ENCODE measurements around the gene ADARB2. TPM values are rescaled to one million over a fixed set of nuclear protein-coding genes. Genes with fewer than 3 reads are reported as not detected.

ADARB2 gene
- total and polyA plus RNA-seq, 2 experiments from 2014 or later: 0.13 to 0.48 TPM

DNA sequence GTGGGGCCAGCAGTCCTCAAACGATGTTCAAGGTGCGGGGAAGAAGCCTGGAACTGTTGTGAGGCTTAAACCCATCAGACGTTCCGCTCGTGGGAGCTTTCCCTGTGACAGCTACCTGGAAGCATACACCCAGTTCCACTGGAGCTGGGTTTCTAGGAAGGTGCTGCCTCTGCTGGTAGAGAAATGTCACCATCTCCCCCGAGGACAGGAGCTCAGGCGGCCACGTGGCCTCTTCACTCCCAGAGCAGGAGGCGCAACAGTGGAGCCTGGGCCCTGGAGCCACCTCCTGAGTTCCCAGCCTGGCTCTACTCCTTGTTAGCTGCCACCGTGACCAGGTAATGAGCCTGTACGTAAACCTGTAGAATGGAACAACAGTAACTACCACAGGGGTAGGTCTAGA is 156.1 kb downstream of the ADARB2 start:
- Histone ChIP-seq H3K27ac (no peak overlapping the region), H3K4me1 (ENCODE audit: insufficient read depth) (no peaks in the 10 kb centered on the region), H3K9me3 (ENCODE audit: low read depth) (no peaks in the 10 kb centered on the region), H3K9me2 (replicated peaks; ENCODE audit: insufficient read depth) (no peaks in the 10 kb centered on the region), H3K4me2 (no peak overlapping the region), H3K27me3 (no peaks in the 10 kb centered on the region), H3K4me3 (no peak overlapping the region), H4K20me1 (ENCODE audit: insufficient read depth, poor library complexity, severe bottlenecking) (no peaks in the 10 kb centered on the region), H2AFZ (no peak overlapping the region), H3K79me2 (no peaks in the 10 kb centered on the region), H3K36me3 (replicated peaks; ENCODE audit: insufficient read depth, low read depth) (no peaks in the 10 kb centered on the region)
- TF ChIP-seq, protein P1, sequence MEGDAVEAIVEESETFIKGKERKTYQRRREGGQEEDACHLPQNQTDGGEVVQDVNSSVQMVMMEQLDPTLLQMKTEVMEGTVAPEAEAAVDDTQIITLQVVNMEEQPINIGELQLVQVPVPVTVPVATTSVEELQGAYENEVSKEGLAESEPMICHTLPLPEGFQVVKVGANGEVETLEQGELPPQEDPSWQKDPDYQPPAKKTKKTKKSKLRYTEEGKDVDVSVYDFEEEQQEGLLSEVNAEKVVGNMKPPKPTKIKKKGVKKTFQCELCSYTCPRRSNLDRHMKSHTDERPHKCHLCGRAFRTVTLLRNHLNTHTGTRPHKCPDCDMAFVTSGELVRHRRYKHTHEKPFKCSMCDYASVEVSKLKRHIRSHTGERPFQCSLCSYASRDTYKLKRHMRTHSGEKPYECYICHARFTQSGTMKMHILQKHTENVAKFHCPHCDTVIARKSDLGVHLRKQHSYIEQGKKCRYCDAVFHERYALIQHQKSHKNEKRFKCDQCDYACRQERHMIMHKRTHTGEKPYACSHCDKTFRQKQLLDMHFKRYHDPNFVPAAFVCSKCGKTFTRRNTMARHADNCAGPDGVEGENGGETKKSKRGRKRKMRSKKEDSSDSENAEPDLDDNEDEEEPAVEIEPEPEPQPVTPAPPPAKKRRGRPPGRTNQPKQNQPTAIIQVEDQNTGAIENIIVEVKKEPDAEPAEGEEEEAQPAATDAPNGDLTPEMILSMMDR (IDR thresholded peaks at IDR 0.05; ENCODE audit: poor library complexity): no peak
- TF ChIP-seq EZH2phosphoT487 (IDR thresholded peaks at IDR 0.05; ENCODE audit: low read depth, severe bottlenecking, unreplicated experiment) (no peak), EZH2 (IDR thresholded peaks at IDR 0.05; ENCODE audit: borderline replicate concordance) (no peak)
- WGBS (ENCODE audit: low lambda C conversion rate, missing lambda C conversion rate): 73% methylated on average over 11 of the region's 11 CpGs
- DNase-seq (ENCODE audit: low spot score): no peak

DNA sequence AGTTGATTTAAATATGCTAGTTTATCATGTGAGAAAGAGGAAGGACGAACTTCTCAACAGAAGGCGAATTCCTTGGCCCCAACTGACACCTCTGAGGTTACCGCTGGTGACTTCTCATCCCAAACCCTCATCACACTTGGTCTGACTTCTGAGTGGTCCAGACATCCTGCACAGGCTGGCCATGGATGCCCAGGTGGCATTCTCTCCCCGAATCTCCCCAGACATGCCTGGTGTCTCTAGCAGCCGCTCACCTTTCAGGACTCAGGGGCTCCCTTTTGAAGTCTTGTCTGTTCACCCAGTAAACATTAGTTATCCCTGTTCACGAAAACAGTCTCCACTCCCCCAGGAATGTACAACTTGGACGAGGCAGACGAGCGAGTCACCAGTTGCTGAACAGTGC is 157.7 kb downstream of the ADARB2 start:
- Histone ChIP-seq H3K4me1 (ENCODE audit: insufficient read depth) (no peaks in the 10 kb centered on the region), H3K9me2 (replicated peaks; ENCODE audit: insufficient read depth) (no peaks in the 10 kb centered on the region), H3K4me2 (no peak overlapping the region), H3K9me3 (ENCODE audit: low read depth) (no peaks in the 10 kb centered on the region), H3K4me3 (no peak overlapping the region), H3K27me3 (no peaks in the 10 kb centered on the region), H3K27ac (no peak overlapping the region), H4K20me1 (ENCODE audit: insufficient read depth, poor library complexity, severe bottlenecking) (no peaks in the 10 kb centered on the region), H3K36me3 (replicated peaks; ENCODE audit: insufficient read depth, low read depth) (no peaks in the 10 kb centered on the region), H2AFZ (no peak overlapping the region), H3K79me2 (no peaks in the 10 kb centered on the region)
- WGBS (ENCODE audit: low lambda C conversion rate, missing lambda C conversion rate): 78% methylated on average over 9 of the region's 9 CpGs
- DNase-seq (ENCODE audit: low spot score): no peak
- no peak for TF ChIP-seq EZH2 (IDR thresholded peaks at IDR 0.05; ENCODE audit: borderline replicate concordance)
- TF ChIP-seq EZH2phosphoT487 (IDR thresholded peaks at IDR 0.05; ENCODE audit: low read depth, severe bottlenecking, unreplicated experiment): no peak
- TF ChIP-seq, protein P1 (IDR thresholded peaks at IDR 0.05; ENCODE audit: poor library complexity): no peak

DNA sequence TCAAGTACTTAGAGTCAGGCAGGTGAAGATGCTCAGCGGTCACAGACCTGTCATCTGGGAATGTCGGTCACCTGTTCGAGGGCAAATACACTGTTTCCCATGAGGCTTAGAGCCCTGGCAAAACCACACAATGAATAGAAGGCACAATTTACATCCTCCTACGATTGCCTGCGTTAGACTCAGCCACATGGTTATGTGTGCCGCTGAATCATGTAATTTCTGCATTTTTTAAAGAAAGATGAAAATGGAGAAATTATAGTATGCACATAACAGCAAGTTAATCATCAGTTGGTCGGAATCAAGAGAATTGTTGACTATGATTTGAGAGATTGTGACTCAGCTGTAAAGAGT is 158.2 kb downstream of the ADARB2 start:
- TF ChIP-seq EZH2phosphoT487 (IDR thresholded peaks at IDR 0.05; ENCODE audit: low read depth, severe bottlenecking, unreplicated experiment) (no peak), EZH2 (IDR thresholded peaks at IDR 0.05; ENCODE audit: borderline replicate concordance) (no peak)
- TF ChIP-seq, protein P1 (IDR thresholded peaks at IDR 0.05; ENCODE audit: poor library complexity): no peak
- Histone ChIP-seq H3K4me2 (no peak overlapping the region), H3K79me2 (no peaks in the 10 kb centered on the region), H4K20me1 (ENCODE audit: insufficient read depth, poor library complexity, severe bottlenecking) (no peaks in the 10 kb centered on the region), H3K27ac (no peak overlapping the region), H2AFZ (no peak overlapping the region), H3K9me3 (ENCODE audit: low read depth) (no peaks in the 10 kb centered on the region), H3K4me3 (no peak overlapping the region), H3K9me2 (replicated peaks; ENCODE audit: insufficient read depth) (no peaks in the 10 kb centered on the region), H3K4me1 (ENCODE audit: insufficient read depth) (no peaks in the 10 kb centered on the region), H3K36me3 (replicated peaks; ENCODE audit: insufficient read depth, low read depth) (no peaks in the 10 kb centered on the region), H3K27me3 (no peaks in the 10 kb centered on the region)
- 89% methylated on average over 7 of the region's 7 CpGs for WGBS (ENCODE audit: low lambda C conversion rate, missing lambda C conversion rate)
- no peak for DNase-seq (ENCODE audit: low spot score)

Measured in hepatocyte (in vitro differentiated cells).